ENCODE measurements around the gene CCDC68. TPM values are rescaled to one million over a fixed set of nuclear protein-coding genes. Genes with fewer than 3 reads are reported as not detected.

The CCDC68 gene
- total RNA-seq, 4 donors from 2014 or later: 3.6 to 8.3 (median 5.5) TPM

DNA sequence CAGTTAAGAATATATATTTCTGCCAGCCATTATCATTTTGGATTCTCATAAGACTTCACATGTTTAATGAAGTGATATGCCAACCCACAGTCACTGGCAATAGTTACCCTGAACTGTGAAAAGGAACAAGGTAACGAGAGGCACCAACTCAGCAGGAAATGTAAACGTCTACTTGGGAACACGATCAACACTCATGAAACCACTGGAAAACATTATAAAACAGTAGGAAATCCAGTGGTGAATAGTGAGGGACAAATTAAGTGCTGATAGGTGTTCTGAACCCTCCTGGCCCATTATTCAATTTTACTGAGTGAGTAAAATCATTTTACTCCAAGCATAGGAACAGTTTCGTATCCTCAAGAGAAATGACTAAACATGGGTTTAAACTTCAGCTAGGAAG lies 17.1 kb downstream of the CCDC68 start:
- 58 to 76% methylated on average over 4 of the region's 4 CpGs for WGBS, 2 donors (ENCODE audit: low coverage in 1 of 2)
- TF ChIP-seq POLR2A (IDR thresholded peaks at IDR 0.05): no peak
- no peak for TF ChIP-seq CTCF (IDR thresholded peaks at IDR 0.05)
- TF ChIP-seq EP300 (IDR thresholded peaks at IDR 0.05): no peak
- TF ChIP-seq POLR2AphosphoS5 (IDR thresholded peaks at IDR 0.05): no peak
- ATAC-seq: no peak
- Histone ChIP-seq H3K36me3 (no peaks in the 10 kb centered on the region), H3K27me3 (no peaks in the 10 kb centered on the region), H3K4me1 (peaks cover 0 to 7% (median 0%) of the 10 kb centered on the region in 3 donors), H3K9me3 (no peaks in the 10 kb centered on the region), H3K27ac (no peak overlapping the region), H3K4me3 (no peak overlapping the region)

DNA sequence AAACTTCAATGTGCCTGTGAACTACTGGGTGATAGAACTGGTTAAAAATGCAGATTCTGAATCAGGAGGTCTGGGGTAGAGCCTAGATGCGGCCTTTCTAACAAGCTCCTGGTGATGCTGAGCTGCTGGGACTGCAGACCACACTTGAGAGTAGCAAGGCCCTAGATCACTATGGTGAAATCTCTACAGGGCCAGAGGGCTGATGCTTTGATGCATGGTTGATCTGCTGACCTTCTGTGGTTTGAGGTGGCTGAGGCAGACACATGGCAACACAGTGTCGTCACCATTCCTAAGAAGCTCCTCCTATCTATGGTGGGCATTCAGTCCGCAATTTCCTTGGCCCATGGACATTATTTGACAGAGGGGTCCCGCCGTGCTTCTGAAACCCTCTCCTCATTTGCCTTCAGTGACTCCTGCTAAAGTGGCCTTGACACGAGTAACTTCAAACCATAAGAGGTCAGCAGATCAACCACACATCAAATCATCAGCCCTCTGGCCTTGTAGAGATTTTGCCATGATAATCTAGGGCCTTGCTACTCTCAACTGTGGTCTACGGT lies 19.8 kb downstream of the CCDC68 start:
- Histone ChIP-seq H3K9me3 (no peaks in the 10 kb centered on the region), H3K27ac (no peak overlapping the region), H3K36me3 (no peaks in the 10 kb centered on the region), H3K4me3 (no peak overlapping the region), H3K4me1 (no peaks in the 10 kb centered on the region), H3K27me3 (no peaks in the 10 kb centered on the region)
- no peak for ATAC-seq
- TF ChIP-seq EP300 (IDR thresholded peaks at IDR 0.05) (no peak), POLR2AphosphoS5 (IDR thresholded peaks at IDR 0.05) (no peak), CTCF (IDR thresholded peaks at IDR 0.05) (no peak), POLR2A (IDR thresholded peaks at IDR 0.05) (no peak)
- 83 to 94% methylated on average over 2 to 4 of the region's 7 CpGs for WGBS, 2 donors (ENCODE audit: low coverage in 1 of 2)

GRCh38 chr18:54938506-54938905 lies 20.8 kb downstream of the CCDC68 start:
- no peak overlapping the region for H3K27ac ChIP-seq
- H3K4me3 ChIP-seq: no peak overlapping the region
- no peaks in the 10 kb centered on the region for H3K4me1 ChIP-seq
- H3K9me3 ChIP-seq: no peaks in the 10 kb centered on the region
- H3K36me3 ChIP-seq: no peaks in the 10 kb centered on the region
- H3K27me3 ChIP-seq: no peaks in the 10 kb centered on the region
- no peak for TF ChIP-seq CTCF (IDR thresholded peaks at IDR 0.05)
- TF ChIP-seq EP300 (IDR thresholded peaks at IDR 0.05): no peak
- no peak for TF ChIP-seq POLR2AphosphoS5 (IDR thresholded peaks at IDR 0.05)
- TF ChIP-seq POLR2A (IDR thresholded peaks at IDR 0.05): no peak
- ATAC-seq: no peak
- 91 to 97% methylated on average over 3 of the region's 3 CpGs for WGBS, 2 donors (ENCODE audit: low coverage in 1 of 2)

- TF ChIP-seq POLR2AphosphoS5 (IDR thresholded peaks at IDR 0.05): no peak
- no peak for TF ChIP-seq CTCF (IDR thresholded peaks at IDR 0.05)
- TF ChIP-seq POLR2A (IDR thresholded peaks at IDR 0.05): no peak
- TF ChIP-seq EP300 (IDR thresholded peaks at IDR 0.05): no peak
- no peaks in the 10 kb centered on the region for H3K36me3 ChIP-seq
- H3K27ac ChIP-seq: no peak overlapping the region
- no peak overlapping the region for H3K4me3 ChIP-seq
- H3K27me3 ChIP-seq: no peaks in the 10 kb centered on the region
- no peaks in the 10 kb centered on the region for H3K4me1 ChIP-seq
- no peak for ATAC-seq
- H3K9me3 ChIP-seq: no peaks in the 10 kb centered on the region
- WGBS, 2 donors (ENCODE audit: low coverage in 1 of 2): no CpG with 5 or more reads among the region's 1 CpG
These were observed 26.8 kb downstream of the CCDC68 start for GRCh38 chr18:54932472-54932871.

- Histone ChIP-seq H3K4me3 (no peak overlapping the region), H3K36me3 (no peaks in the 10 kb centered on the region), H3K4me1 (no peaks in the 10 kb centered on the region), H3K9me3 (no peaks in the 10 kb centered on the region), H3K27me3 (no peaks in the 10 kb centered on the region), H3K27ac (no peak overlapping the region)
- TF ChIP-seq POLR2A (IDR thresholded peaks at IDR 0.05) (no peak), CTCF (IDR thresholded peaks at IDR 0.05) (no peak), EP300 (IDR thresholded peaks at IDR 0.05) (no peak), POLR2AphosphoS5 (IDR thresholded peaks at IDR 0.05) (no peak)
- 83 to 96% methylated on average over 1 to 4 of the region's 4 CpGs for WGBS, 2 donors (ENCODE audit: low coverage in 1 of 2)
- ATAC-seq: no peak
These were observed 28.1 kb downstream of the CCDC68 start for GRCh38 chr18:54931152-54931551.

All from gastroesophageal sphincter (tissue), 4 donors.